Spleen (tissue), 11 donors: ENCODE measurements around the gene RSBN1. TPM values are rescaled to one million over a fixed set of nuclear protein-coding genes. Genes with fewer than 3 reads are reported as not detected.

ENCODE experiments used
- DNase-seq: peaks from one replicate; pipeline ENCODE4 v3.0.0-alpha.2; 2020
- H3K27ac ChIP-seq, 8 donors: fragments of 200-600 bp; sonication (generic) in 7 of 8; 1 replicate in 4 of 8; 2 replicates in 4 of 8; pipeline versions ENCODE4 v1.5.0 to v1.8.0; 2016 to 2021; ENCODE audit warnings: inconsistent platforms in 4 of 8, mild to moderate bottlenecking in 4 of 8, moderate library complexity in 1 of 8
- H3K27me3 ChIP-seq, 7 donors: fragments of 200-600 bp; sonication (generic) in 6 of 7; replicated peaks in 1 of 7; 1 replicate in 4 of 7; 2 replicates in 3 of 7; pipeline versions ENCODE4 v1.5.0 to v1.8.0; 2016 to 2021; ENCODE audit warnings: inconsistent platforms in 3 of 7, mild to moderate bottlenecking in 1 of 7
- H3K36me3 ChIP-seq, 6 donors: fragments of 200-600 bp; sonication (generic) in 5 of 6; 1 replicate in 4 of 6; 2 replicates in 2 of 6; pipeline versions ENCODE4 v1.5.0 to v1.8.0; 2016 to 2021; ENCODE audit warnings: inconsistent platforms in 2 of 6
- H3K4me1 ChIP-seq, 6 donors: fragments of 200-600 bp; sonication (generic) in 5 of 6; 1 replicate in 3 of 6; 2 replicates in 3 of 6; pipeline versions ENCODE4 v1.5.0 to v1.8.0; 2016 to 2021; ENCODE audit warnings: inconsistent platforms in 3 of 6
- H3K4me3 ChIP-seq, 8 donors: fragments of 200-600 bp; sonication (generic) in 7 of 8; 1 replicate in 4 of 8; 2 replicates in 4 of 8; pipeline versions ENCODE4 v1.5.0 to v1.8.0; 2016 to 2021; ENCODE audit warnings: inconsistent platforms in 4 of 8, mild to moderate bottlenecking in 4 of 8, moderate library complexity in 2 of 8
- H3K9me3 ChIP-seq, 8 donors: fragments of 200-600 bp; sonication (generic) in 7 of 8; 1 replicate in 4 of 8; 2 replicates in 4 of 8; pipeline versions ENCODE4 v1.5.0 to v1.8.0; 2016 to 2021; ENCODE audit warnings: inconsistent platforms in 4 of 8
- CTCF ChIP-seq, 11 experiments: fragments of 200-600 bp in 7 of 11; fragments of 450-650 bp in 4 of 11; sonication (generic) in 4 of 11; IDR thresholded peaks in 8 of 11; conservative IDR thresholded peaks in 3 of 11; 1 replicate in 7 of 11; 2 replicates in 4 of 11; pipeline versions ENCODE4 v1.4.0 to v1.8.0; 2016 to 2021; ENCODE audit warnings: antibody characterized with exemption in 11 of 11, inconsistent platforms in 4 of 11, mild to moderate bottlenecking in 1 of 11
- POLR2A ChIP-seq, 3 donors: fragments of 450-650 bp; IDR thresholded peaks; one replicate each; pipeline ENCODE4 v1.5.1; 2017; ENCODE audit warnings: antibody characterized with exemption in 3 of 3, mild to moderate bottlenecking in 1 of 3
- POLR2AphosphoS5 ChIP-seq, 3 donors: sonication (generic); formaldehyde crosslinking; IDR thresholded peaks; one replicate each; pipeline ENCODE4 v1.5.1; 2017; ENCODE audit warnings: antibody characterized with exemption in 3 of 3
- WGBS, 5 donors: extraction: QIAGEN DNeasy Blood & Tissue Kit in 3 of 5; methylation state at CpG; one replicate each; pipeline versions ENCODE4 v1.1.5 to v1.1.7; 2013 to 2018; 5-methylcytosine and 5-hydroxymethylcytosine counted together
- intact Hi-C: fragments of 100-400 bp; cut with DNase I; formaldehyde crosslinking; loops from one replicate; pipeline ENCODE4 v1.15.0; 2023; ENCODE audit warnings: low total_unique reads
- polyA plus RNA-seq, 3 donors: library from polyadenylated mRNA; stranded (reverse); fragments of 200-250 nt; gene quantifications; one replicate each; pipeline ENCODE4 v1.2.1, GENCODE V29; 2013
- total RNA-seq, 7 donors: library from RNA; depleted of rRNA in 3 of 7; stranded (reverse); fragments of >200 nt in 3 of 7; fragmentation: NEBNext Ultra II Directional in 4 of 7; extraction: Animal tissue kit (Norgen Biotek cat#: 25700) in 4 of 7; gene quantifications; one replicate each; pipeline versions ENCODE4 v1.1.0 to v1.2.1, GENCODE V29; 2016 to 2021
- donor health status: healthy with polysubstance abuse.
- donor health status: DM: no; HTN: no; CAD: no; lungs with moderate emphysema.
- donor health status: DM: no; HTN: no; CAD: no.
- donor health status: Bipolar disorder and iron deficiency.
- donor health status: healthy.
- donor health status: DM: no; HTN: no; CAD: no.
- donor health status: DM: yes; HTN: yes; CAD: no.

The RSBN1 gene
- total and polyA plus RNA-seq, 10 donors, result 5.4 to 34.0 (median 25.7) TPM

DNA sequence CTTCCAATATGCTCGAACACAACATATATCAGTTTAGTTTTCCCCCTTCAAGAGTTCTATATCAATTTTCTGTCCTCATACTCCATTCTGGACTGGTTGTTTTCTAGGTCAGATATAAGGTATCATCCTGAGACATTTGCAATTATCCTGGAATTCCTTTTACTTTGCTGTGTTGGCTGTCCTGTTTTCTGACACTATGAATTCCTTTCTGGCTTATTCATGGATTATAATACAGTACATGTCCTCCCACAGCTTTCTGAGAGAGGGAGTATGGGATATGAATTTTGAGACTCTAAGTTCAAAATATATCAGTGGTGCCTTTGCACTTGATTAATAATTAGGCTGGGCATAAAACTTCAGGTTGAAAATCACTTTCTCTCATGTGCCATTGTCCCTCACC, 64.9 kb downstream of the RSBN1 start:
- intact Hi-C loops, result no loop called here
- H3K36me3 ChIP-seq, result peaks cover 0 to 72% (median 2%) of the 10 kb centered on the region in 6 donors
- no peaks in the 10 kb centered on the region for H3K9me3 ChIP-seq
- no peak for DNase-seq
- 84 to 98% (median 95%) methylated on average over 1 of the region's 1 CpG for WGBS, 5 donors
- TF ChIP-seq CTCF (IDR thresholded peaks at IDR 0.05 in 8 of 11, conservative IDR thresholded peaks at IDR 0.05 in 3 of 11), result no peak
- no peak for TF ChIP-seq POLR2A (IDR thresholded peaks at IDR 0.05)
- TF ChIP-seq POLR2AphosphoS5 (IDR thresholded peaks at IDR 0.05), result no peak
- H3K27me3 ChIP-seq, result no peaks in the 10 kb centered on the region
- no peaks in the 10 kb centered on the region for H3K4me1 ChIP-seq
- H3K27ac ChIP-seq, result no peak overlapping the region
- H3K4me3 ChIP-seq, result no peak overlapping the region

GRCh38 chr1:113745425-113745824, 66.9 kb downstream of the RSBN1 start:
- Histone ChIP-seq H3K9me3 (no peaks in the 10 kb centered on the region), H3K4me3 (no peak overlapping the region), H3K27ac (no peak overlapping the region), H3K4me1 (no peaks in the 10 kb centered on the region), H3K27me3 (no peaks in the 10 kb centered on the region), H3K36me3 (peaks cover 0 to 74% (median 2%) of the 10 kb centered on the region in 6 donors)
- intact Hi-C loops, result no loop called here
- 95 to 100% (median 96%) methylated on average over 3 of the region's 3 CpGs for WGBS, 5 donors
- no peak for TF ChIP-seq POLR2A (IDR thresholded peaks at IDR 0.05)
- no peak for TF ChIP-seq CTCF (IDR thresholded peaks at IDR 0.05 in 8 of 11, conservative IDR thresholded peaks at IDR 0.05 in 3 of 11)
- TF ChIP-seq POLR2AphosphoS5 (IDR thresholded peaks at IDR 0.05), result no peak
- DNase-seq, result no peak

DNA sequence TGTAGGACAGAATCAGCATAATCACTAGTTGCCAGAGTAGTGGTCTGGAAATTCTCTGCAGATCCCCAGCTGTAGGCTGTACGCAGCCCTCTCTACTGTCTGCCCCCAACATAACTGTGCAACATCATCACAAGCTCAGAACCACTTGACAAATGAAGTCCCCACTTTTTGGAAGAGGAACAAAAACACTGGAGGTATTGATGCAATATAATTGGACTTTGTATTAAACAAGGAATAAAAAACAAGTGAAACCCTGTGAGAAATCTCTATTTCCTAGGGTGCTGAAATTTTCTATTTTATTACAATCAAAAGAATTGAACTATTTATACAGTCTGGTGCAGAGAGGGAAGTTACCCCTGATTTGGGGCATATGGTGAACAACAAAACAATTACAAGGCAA, 68.2 kb downstream of the RSBN1 start:
- Histone ChIP-seq H3K4me3 (no peak overlapping the region), H3K27me3 (no peaks in the 10 kb centered on the region), H3K27ac (no peak overlapping the region), H3K36me3 (peaks cover 0 to 61% (median 0%) of the 10 kb centered on the region in 6 donors), H3K9me3 (no peaks in the 10 kb centered on the region), H3K4me1 (no peaks in the 10 kb centered on the region)
- no peak for TF ChIP-seq CTCF (IDR thresholded peaks at IDR 0.05 in 8 of 11, conservative IDR thresholded peaks at IDR 0.05 in 3 of 11)
- TF ChIP-seq POLR2A (IDR thresholded peaks at IDR 0.05), result no peak
- no peak for TF ChIP-seq POLR2AphosphoS5 (IDR thresholded peaks at IDR 0.05)
- DNase-seq, result no peak
- WGBS, 5 donors, result 87 to 100% (median 98%) methylated on average over 1 of the region's 1 CpG
- intact Hi-C loops, result no loop called here

- peaks cover 0 to 60% (median 4%) of the 10 kb centered on the region in 6 donors for H3K36me3 ChIP-seq
- WGBS, 5 donors, result 96 to 100% (median 96%) methylated on average over 5 of the region's 5 CpGs
- H3K27me3 ChIP-seq, result no peaks in the 10 kb centered on the region
- no peak overlapping the region for H3K27ac ChIP-seq
- no peaks in the 10 kb centered on the region for H3K4me1 ChIP-seq
- no peaks in the 10 kb centered on the region for H3K9me3 ChIP-seq
- H3K4me3 ChIP-seq, result no peak overlapping the region
- TF ChIP-seq POLR2AphosphoS5 (IDR thresholded peaks at IDR 0.05), result no peak
- TF ChIP-seq POLR2A (IDR thresholded peaks at IDR 0.05), result no peak
- TF ChIP-seq CTCF (IDR thresholded peaks at IDR 0.05 in 8 of 11, conservative IDR thresholded peaks at IDR 0.05 in 3 of 11), result no peak
- intact Hi-C loops, result no loop called here
- DNase-seq, result no peak
Observed at GRCh38 chr1:113742515-113742914, 69.8 kb downstream of the RSBN1 start.
